GM10266 (cell line): Measurements from ENCODE around the gene NUMBL.

Experiments
- DNase-seq: peaks from one replicate; pipeline ENCODE4 v3.0.0; 2012; ENCODE audit errors: extremely low spot score
- CTCF ChIP-seq: IDR thresholded peaks from 2 replicates; pipeline ENCODE4 v1.5.1; 2012; ENCODE audit warnings: mild to moderate bottlenecking, low read depth; ENCODE audit not compliant: control insufficient read depth, insufficient read depth; ENCODE audit errors: missing control alignments

NUMBL gene

GRCh38 chr19:40681039-40681438, 9.4 kb downstream of the NUMBL start:
- no peak for TF ChIP-seq CTCF
- DNase-seq, result no peak

GRCh38 chr19:40677156-40677555, 13.3 kb downstream of the NUMBL start:
- TF ChIP-seq CTCF, result no peak
- no peak for DNase-seq

- DNase-seq, result no peak
- TF ChIP-seq CTCF, result no peak
Measured at GRCh38 chr19:40674291-40674690, 16.2 kb downstream of the NUMBL start.

- no peak for TF ChIP-seq CTCF
- DNase-seq, result no peak
Measured at GRCh38 chr19:40673397-40673796, 17.1 kb downstream of the NUMBL start.

- TF ChIP-seq CTCF, result no peak
- no peak for DNase-seq
Measured at GRCh38 chr19:40672573-40673299, 17.7 kb downstream of the NUMBL start.

DNA sequence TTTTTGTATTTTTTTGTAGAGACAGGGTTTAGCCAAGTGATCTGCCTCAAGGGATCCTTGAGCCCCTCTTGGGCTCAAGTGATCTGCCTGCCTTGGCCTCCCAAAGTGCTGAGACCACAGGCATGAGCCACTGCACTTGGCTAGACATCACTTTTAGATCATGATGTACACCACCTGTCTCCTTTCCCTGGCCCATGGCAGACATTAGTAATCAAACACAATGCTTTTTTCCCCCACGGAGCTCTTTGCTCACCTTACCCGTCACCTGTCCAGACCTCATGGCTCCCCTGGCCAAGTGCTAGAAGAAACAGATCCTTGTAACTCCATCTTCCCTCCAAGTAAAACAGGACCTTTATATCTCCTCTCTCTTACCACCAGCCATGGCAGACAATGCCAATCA, 18.4 kb downstream of the NUMBL start:
- TF ChIP-seq CTCF, result no peak
- DNase-seq, result no peak

DNA sequence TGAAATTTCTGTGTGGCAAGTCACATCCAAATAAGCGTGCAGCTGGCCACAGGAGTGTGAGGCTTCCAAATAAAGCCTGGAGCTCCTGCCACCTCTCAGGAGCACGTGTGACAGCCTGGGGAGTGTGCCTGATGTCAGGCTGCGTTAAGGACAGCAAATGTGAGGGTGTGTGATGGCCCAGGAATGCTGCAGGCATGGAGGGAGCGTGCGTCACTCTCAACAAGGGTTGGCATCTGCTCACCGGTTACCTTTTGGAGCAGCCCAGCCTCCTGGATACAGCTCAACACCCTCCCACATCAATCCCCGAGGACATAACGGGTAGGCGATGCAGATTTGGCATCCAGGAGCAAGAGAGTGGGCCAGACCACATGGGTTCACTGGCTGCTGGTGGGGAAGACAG, 19.0 kb downstream of the NUMBL start:
- no peak for DNase-seq
- TF ChIP-seq CTCF, result no peak
